OCI-LY7 (cell line): ENCODE measurements around the gene CRY2.

ENCODE experiments used
- EZH2phosphoT487 ChIP-seq: fragments of 200-600 bp; sonication (generic); IDR thresholded peaks from 2 replicates; pipeline ENCODE4 v1.6.1; 2018; ENCODE audit warnings: low read depth, borderline replicate concordance, mild to moderate bottlenecking, mixed run types, antibody characterized with exemption, low read length, moderate library complexity, mixed read lengths
- TF ChIP-seq, protein P1 (sequence below): fragments of 200-600 bp; sonication (generic); conservative IDR thresholded peaks from 2 replicates; pipeline ENCODE4 v1.5.1; 2014; ENCODE audit warnings: mild to moderate bottlenecking, antibody characterized with exemption, low read length, moderate library complexity, mixed read lengths

DNA sequence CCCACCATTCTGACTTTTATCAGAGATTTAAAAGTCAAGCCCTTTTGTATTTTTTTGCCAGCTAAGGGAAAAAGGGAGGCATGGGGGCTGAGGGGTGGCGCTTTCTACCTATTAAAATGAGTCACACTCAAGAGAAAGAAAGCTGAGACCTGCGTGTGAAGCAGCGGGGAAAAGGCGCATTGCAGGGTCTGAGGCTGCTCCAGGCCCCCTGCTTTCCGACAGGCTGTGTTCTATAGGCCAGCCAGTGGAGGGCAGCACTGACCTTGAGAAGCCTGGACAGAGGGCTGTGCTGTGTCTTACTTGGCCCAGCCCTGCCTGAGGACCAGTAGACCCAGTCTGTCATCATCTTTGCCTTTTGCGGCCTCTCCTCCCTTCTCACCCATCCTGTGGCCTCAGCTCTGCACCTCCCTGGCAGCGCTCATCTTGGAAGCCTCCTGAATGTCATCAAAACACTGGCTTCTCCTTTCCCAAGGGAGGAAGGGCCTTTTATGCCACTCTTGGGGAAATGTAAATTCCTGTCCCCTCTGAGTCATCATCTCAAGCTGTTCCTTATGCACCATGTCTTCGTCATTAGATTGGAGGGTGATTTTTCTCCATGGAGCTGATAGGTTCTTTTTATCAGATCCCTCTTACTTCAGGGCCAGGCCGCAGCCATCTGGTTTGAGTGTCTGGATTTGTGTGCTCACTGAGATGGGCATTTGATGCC lies 25.5 kb downstream of the CRY2 start:
- TF ChIP-seq, protein P1, sequence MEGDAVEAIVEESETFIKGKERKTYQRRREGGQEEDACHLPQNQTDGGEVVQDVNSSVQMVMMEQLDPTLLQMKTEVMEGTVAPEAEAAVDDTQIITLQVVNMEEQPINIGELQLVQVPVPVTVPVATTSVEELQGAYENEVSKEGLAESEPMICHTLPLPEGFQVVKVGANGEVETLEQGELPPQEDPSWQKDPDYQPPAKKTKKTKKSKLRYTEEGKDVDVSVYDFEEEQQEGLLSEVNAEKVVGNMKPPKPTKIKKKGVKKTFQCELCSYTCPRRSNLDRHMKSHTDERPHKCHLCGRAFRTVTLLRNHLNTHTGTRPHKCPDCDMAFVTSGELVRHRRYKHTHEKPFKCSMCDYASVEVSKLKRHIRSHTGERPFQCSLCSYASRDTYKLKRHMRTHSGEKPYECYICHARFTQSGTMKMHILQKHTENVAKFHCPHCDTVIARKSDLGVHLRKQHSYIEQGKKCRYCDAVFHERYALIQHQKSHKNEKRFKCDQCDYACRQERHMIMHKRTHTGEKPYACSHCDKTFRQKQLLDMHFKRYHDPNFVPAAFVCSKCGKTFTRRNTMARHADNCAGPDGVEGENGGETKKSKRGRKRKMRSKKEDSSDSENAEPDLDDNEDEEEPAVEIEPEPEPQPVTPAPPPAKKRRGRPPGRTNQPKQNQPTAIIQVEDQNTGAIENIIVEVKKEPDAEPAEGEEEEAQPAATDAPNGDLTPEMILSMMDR: peak; percentile 71
- no peak for TF ChIP-seq EZH2phosphoT487
